GM19193 (cell line): ENCODE data around the gene MAN2A2.
A peak's percentile ranks its signal among the peaks of the same experiment; 100 is the strongest.

ENCODE experiments used
- POLR2A ChIP-seq: IDR thresholded peaks from 4 replicates; pipeline ENCODE4 v1.6.1; 2011; ENCODE audit not compliant: insufficient read depth, insufficient read length; ENCODE audit errors: extremely low read depth

Gene MAN2A2

GRCh38 chr15:90950676-90951075, 47.6 kb downstream of the MAN2A2 start:
- no peak for TF ChIP-seq POLR2A

GRCh38 chr15:90952901-90953677, 50.0 kb downstream of the MAN2A2 start:
- TF ChIP-seq POLR2A: no peak

GRCh38 chr15:90953947-90954711, 51.0 kb downstream of the MAN2A2 start:
- TF ChIP-seq POLR2A: no peak

GRCh38 chr15:90954712-90955623, 51.9 kb downstream of the MAN2A2 start, which contains the start of gene RCCD1:
RCCD1 (plus strand) TSS chr15:90954884; CDS start chr15:90956735, 1,851 bp downstream.
- TF ChIP-seq POLR2A: peak; percentile 90

- no peak for TF ChIP-seq POLR2A
These were observed 52.6 kb downstream of the MAN2A2 start for GRCh38 chr15:90955624-90956273.

GRCh38 chr15:90956274-90957030, 53.4 kb downstream of the MAN2A2 start:
- TF ChIP-seq POLR2A: no peak

GRCh38 chr15:90957031-90957790, 54.1 kb downstream of the MAN2A2 start:
- TF ChIP-seq POLR2A: no peak

- no peak for TF ChIP-seq POLR2A
These were observed 54.7 kb downstream of the MAN2A2 start for GRCh38 chr15:90957791-90958190.

- TF ChIP-seq POLR2A: no peak
These were observed 56.0 kb downstream of the MAN2A2 start for GRCh38 chr15:90959028-90959595.

- no peak for TF ChIP-seq POLR2A
These were observed 56.8 kb downstream of the MAN2A2 start for GRCh38 chr15:90959894-90960293.

GRCh38 chr15:90960298-90961091, 57.4 kb downstream of the MAN2A2 start:
- no peak for TF ChIP-seq POLR2A

- no peak for TF ChIP-seq POLR2A
These were observed 58.9 kb downstream of the MAN2A2 start for GRCh38 chr15:90962021-90962420.
